ENCODE measurements around the gene DCTPP1.

DCTPP1 gene

GRCh38 chr16:30380072-30380802, 49.6 kb downstream of the DCTPP1 start:
- DNase-seq, result no peak

DNA sequence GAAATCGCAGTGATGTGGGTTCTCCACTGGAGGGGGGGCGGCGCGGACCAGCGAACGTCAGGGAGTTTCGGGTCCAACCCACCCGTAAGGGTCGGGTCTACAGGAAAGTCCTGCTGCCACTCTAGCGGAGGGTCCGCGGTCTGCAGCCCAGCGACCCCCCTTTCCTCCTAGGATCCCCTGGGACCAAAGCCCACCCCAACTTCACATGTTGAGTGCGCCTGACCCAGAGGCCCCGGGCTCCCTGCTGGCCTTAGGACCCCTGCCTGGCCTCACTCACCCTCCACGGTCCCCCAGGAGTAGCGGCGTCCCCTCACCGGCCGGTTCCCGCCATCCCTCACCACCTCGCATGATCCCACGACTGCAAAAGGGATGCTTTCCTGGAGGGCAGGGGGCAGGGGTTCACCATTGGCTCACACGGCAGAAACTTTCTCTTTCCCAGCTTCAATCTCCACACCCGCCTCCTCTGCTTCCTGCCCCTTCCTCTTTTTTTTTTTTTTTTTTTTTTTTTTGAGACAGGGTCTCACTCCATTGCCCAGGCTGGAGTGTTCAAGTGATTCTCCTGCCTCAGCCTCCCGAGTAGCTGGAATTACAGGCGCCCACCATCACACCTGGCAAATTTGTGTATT, 50.6 kb downstream of the DCTPP1 start:
- no peak for DNase-seq

DNA sequence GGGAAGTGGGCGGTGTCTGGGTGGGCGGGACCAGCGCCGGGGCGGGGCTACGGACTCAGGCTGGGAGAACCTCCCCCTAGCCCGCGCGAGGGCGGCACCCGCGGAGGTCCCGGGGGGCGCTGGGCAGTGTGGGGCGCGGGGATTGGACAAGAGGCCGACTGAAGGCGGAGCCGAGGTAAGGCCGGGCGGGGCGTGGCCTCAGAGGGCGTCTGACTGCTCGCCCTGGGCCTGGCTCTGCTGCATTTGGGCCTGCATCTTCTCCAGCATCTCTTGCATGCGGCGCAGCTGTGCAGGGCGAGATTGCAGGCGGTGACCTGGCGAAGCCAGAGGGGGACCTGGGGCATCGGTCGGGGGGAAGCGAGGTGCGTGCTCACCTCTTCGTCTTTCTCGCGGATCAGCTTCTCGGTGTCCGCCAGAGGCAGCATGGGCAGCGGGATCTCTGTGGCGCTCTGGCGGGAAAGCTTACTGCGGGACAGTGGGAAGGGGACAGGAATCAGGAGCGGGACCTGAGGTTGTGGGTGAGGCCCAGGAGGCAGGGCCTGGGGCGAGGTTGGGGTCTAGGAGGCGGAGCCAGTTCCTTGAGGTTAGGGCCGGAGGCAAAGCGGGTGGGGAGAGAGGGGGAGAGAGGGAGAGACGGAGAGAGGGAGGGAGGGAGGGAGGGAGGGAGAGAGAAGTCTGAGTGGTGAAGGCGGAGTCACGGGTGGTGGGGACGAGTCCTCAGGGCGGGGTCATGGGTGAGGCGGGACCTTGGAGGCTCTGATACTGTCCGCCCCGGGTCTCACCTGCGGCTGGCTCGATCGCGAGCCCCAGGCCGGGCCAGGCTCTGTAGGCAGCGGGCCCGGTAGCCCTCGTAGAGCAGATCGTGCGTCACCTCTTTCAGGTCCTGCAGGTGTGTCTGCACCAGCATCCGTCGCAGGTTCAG, 51.3 kb downstream of the DCTPP1 start:
- DNase-seq, result peak; percentile 90

GRCh38 chr16:30377812-30378235, 52.0 kb downstream of the DCTPP1 start:
- DNase-seq, result peak; percentile 74

- DNase-seq, result no peak
Observed at GRCh38 chr16:30377050-30377811, 52.6 kb downstream of the DCTPP1 start.

DNA sequence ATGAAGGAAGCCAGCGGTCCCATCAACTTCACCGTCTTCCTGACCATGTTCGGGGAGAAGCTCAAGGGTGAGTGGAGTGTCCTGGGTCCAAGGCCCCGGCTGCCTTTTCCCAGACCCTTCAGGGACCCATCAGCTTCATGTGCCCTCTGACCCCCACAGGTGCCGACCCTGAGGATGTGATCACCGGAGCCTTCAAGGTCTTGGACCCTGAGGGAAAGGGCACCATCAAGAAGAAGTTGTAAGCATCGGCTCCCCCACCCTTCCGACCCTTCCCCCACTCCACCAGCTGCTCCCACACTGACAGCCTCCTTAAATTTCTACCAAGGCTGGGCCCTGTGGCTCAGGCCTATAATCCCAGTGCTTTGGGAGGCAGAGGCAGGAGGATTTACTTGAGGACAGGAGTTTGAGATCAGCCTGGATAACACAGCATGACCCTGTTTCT, 53.3 kb downstream of the DCTPP1 start:
- no peak for DNase-seq

DNA sequence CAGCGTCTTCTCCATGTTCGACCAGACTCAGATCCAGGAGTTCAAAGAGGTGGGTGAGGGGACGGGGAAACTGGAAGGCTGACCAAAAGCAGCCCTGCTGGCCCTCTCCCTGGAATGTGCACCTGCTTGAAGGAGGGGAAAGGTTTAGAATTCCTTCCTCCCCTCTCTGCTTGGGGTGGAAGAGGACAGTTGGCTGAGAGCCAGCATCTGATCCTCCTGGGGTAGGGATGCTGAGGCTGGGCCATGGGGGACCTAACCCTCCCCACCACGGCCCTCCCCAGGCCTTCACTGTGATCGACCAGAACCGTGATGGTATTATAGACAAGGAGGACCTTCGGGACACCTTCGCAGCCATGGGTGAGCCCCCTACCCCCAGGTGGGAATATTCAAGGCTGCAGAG, 54.0 kb downstream of the DCTPP1 start:
- DNase-seq, result no peak

- DNase-seq, result no peak
Observed at GRCh38 chr16:30374538-30374937, 55.3 kb downstream of the DCTPP1 start, which contains the start of gene MYL11. TSS of gene MYL11 (plus strand) at chr16:30374802. CDS start at chr16:30374858, 56 bp downstream.

Measured in kidney glomerular epithelial cell (primary cell).